Spleen (tissue), 7 donors: ENCODE data around the gene KCNQ1.

ENCODE experiments used
- POLR2A ChIP-seq, 3 donors: fragments of 450-650 bp; IDR thresholded peaks; one replicate each; pipeline ENCODE4 v1.5.1; 2017; ENCODE audit warnings: antibody characterized with exemption in 3 of 3, mild to moderate bottlenecking in 1 of 3
- TF ChIP-seq, protein P1 (sequence below), 11 experiments: fragments of 200-600 bp in 7 of 11; fragments of 450-650 bp in 4 of 11; sonication (generic) in 4 of 11; IDR thresholded peaks in 8 of 11; conservative IDR thresholded peaks in 3 of 11; 1 replicate in 7 of 11; 2 replicates in 4 of 11; pipeline versions ENCODE4 v1.4.0 to v1.8.0; 2016 to 2021; ENCODE audit warnings: antibody characterized with exemption in 11 of 11, inconsistent platforms in 4 of 11, mild to moderate bottlenecking in 1 of 11
- donor health status: DM: no; HTN: no; CAD: no; lungs with moderate emphysema.
- donor health status: DM: no; HTN: no; CAD: no.
- donor health status: DM: no; HTN: no; CAD: no.

DNA sequence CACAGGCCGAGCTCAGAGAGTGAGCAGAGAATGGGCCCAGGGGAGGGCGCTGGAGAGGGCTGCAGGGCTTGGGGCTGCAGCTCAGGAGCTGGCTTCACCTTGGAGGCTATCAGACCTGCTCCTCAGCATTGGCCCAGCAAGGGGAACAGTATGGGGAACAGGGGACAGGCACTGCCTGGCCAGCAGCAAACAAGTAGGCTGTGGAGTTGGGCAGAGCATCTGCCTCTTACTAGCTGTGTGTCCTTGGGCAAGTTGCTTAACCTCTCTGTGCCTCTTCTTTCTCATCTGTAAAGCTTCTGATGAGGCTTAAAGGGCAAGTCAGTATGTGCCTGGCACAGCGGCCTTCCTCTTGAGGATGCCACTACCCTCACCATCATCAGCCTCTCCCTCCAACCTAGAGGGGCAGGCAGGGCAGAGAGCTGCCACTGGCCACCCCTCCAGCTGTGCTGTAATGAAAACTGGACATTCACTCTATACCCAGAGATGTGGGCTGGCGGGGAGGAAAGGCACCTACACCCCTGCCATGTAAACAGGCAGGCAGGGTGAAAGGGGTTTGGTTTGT, 448.2 kb downstream of the KCNQ1 start:
- TF ChIP-seq POLR2A (IDR thresholded peaks at IDR 0.05), result no peak
- TF ChIP-seq, protein P1, sequence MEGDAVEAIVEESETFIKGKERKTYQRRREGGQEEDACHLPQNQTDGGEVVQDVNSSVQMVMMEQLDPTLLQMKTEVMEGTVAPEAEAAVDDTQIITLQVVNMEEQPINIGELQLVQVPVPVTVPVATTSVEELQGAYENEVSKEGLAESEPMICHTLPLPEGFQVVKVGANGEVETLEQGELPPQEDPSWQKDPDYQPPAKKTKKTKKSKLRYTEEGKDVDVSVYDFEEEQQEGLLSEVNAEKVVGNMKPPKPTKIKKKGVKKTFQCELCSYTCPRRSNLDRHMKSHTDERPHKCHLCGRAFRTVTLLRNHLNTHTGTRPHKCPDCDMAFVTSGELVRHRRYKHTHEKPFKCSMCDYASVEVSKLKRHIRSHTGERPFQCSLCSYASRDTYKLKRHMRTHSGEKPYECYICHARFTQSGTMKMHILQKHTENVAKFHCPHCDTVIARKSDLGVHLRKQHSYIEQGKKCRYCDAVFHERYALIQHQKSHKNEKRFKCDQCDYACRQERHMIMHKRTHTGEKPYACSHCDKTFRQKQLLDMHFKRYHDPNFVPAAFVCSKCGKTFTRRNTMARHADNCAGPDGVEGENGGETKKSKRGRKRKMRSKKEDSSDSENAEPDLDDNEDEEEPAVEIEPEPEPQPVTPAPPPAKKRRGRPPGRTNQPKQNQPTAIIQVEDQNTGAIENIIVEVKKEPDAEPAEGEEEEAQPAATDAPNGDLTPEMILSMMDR (IDR thresholded peaks at IDR 0.05 in 8 of 11, conservative IDR thresholded peaks at IDR 0.05 in 3 of 11), result peak in 2 of 11 experiments; percentile 7 to 18
